ENCODE results near the gene TPCN1. TPM values are rescaled to one million over a fixed set of nuclear protein-coding genes. Genes with fewer than 3 reads are reported as not detected.

TPCN1 gene
- total RNA-seq, 4 donors from 2014 or later = 85.1 to 1,315 (median 121) TPM

DNA sequence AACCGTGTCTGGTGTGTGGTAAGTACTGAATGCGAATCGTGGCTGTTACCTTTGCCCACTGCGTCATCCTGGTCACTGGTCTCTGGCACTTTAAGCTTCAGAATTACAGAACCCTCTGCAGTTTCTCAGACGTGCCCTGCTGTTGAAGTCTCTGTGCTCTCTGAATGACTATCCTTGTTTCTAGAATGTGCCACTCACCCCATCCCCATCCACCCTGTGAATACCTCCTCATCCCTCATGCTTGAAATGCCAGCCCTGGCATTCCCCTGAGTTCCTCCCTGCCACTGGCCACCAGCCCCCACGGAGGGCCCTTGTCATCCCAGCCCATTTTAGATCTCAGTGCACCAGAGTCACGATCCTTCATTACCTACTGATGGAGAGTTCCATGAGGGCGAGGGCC lies 21.3 kb downstream of the TPCN1 start:
- intact Hi-C loops (cut with DNase I; ENCODE audit: low total_unique reads) (no loop called here), in situ Hi-C loops (cut with MboI; ENCODE audit: low pct_ligation_motif_present in 1 of 4, low pct_unique_long_range_greater_than_20kb in 1 of 4, low sequenced_read_pairs in 3 of 4) (no loop called here)
- Histone ChIP-seq H3K27ac (peak overlapping the region; percentile 92 to 95 (median 93)), H3K27me3 (no peaks in the 10 kb centered on the region), H3K4me1 (peaks cover 50 to 98% (median 93%) of the 10 kb centered on the region in 4 donors), H3K4me3 (no peak overlapping the region), H3K36me3 (no peaks in the 10 kb centered on the region), H3K9me3 (no peaks in the 10 kb centered on the region)
- DNase-seq = no peak
- 82 to 100% methylated on average over 4 to 8 of the region's 8 CpGs for WGBS, 2 donors (ENCODE audit: low coverage in 1 of 2)
- TF ChIP-seq, protein P1, sequence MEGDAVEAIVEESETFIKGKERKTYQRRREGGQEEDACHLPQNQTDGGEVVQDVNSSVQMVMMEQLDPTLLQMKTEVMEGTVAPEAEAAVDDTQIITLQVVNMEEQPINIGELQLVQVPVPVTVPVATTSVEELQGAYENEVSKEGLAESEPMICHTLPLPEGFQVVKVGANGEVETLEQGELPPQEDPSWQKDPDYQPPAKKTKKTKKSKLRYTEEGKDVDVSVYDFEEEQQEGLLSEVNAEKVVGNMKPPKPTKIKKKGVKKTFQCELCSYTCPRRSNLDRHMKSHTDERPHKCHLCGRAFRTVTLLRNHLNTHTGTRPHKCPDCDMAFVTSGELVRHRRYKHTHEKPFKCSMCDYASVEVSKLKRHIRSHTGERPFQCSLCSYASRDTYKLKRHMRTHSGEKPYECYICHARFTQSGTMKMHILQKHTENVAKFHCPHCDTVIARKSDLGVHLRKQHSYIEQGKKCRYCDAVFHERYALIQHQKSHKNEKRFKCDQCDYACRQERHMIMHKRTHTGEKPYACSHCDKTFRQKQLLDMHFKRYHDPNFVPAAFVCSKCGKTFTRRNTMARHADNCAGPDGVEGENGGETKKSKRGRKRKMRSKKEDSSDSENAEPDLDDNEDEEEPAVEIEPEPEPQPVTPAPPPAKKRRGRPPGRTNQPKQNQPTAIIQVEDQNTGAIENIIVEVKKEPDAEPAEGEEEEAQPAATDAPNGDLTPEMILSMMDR (IDR thresholded peaks at IDR 0.05) = no peak

DNA sequence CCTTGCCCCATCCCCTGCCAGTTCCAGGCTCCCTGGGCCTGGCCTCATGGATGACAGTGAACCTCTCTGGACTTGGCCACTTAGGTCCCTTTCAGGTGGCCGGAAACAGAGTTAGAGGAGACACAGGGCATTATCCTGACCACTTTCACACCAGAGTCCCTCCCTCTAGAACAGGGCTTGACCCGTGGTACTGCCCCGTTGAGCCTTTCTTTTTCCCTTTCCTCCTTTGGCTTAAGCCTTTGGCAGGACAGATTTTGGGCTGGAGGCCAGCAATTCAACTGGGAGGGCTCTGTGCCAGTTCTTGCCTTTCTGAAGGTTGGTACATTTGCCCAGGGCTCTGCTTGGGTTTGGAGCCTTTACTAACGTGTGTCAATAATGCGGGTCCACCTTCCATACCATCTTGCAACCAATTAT lies 22.8 kb downstream of the TPCN1 start:
- Histone ChIP-seq H3K27me3 (no peaks in the 10 kb centered on the region), H3K9me3 (no peaks in the 10 kb centered on the region), H3K36me3 (no peaks in the 10 kb centered on the region), H3K27ac (peak overlapping the region; percentile 92 to 95 (median 93)), H3K4me1 (peaks cover 50 to 83% (median 80%) of the 10 kb centered on the region in 4 donors), H3K4me3 (no peak overlapping the region)
- TF ChIP-seq POLR2AphosphoS5 (IDR thresholded peaks at IDR 0.05) (peak in 2 of 3 donors; percentile 29 to 37), POLR2A (IDR thresholded peaks at IDR 0.05) (no peak)
- intact Hi-C loops (cut with DNase I; ENCODE audit: low total_unique reads) = no loop called here
- 41 to 67% methylated on average over 1 to 5 of the region's 5 CpGs for WGBS, 2 donors (ENCODE audit: low coverage in 1 of 2)
- peak; percentile 85 for DNase-seq
- in situ Hi-C loops (cut with MboI; ENCODE audit: low pct_ligation_motif_present in 1 of 4, low pct_unique_long_range_greater_than_20kb in 1 of 4, low sequenced_read_pairs in 3 of 4) = no loop called here

DNA sequence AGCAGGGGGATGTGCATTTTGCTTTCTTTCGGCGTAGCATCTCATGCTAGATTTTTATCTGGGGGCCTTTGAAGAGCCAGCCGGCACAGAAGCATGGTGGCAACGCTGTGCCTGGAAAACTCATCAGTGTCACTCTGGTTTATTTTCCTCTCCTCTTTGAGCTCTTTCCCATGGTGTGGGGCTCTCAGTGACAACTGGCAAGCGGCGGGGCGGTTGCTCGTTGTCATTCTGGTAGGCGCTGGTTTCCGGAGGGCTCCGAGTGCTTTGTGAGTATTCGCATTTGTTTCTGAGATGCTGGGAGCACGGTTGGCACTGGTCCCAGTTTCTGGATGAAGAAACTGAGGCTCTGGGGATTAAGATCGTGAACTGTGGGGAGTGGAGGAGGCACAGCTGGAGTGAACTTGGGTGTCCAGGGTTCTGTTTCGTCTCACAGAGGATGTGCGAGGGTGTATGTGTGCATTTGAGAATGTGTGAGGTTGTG lies 23.3 kb downstream of the TPCN1 start:
- H3K9me3 ChIP-seq = no peaks in the 10 kb centered on the region
- peak overlapping the region; percentile 92 to 95 (median 93) for H3K27ac ChIP-seq
- no peaks in the 10 kb centered on the region for H3K36me3 ChIP-seq
- peaks cover 48 to 79% (median 76%) of the 10 kb centered on the region in 4 donors for H3K4me1 ChIP-seq
- intact Hi-C loops (cut with DNase I; ENCODE audit: low total_unique reads) (no loop called here), in situ Hi-C loops (cut with MboI; ENCODE audit: low pct_ligation_motif_present in 1 of 4, low pct_unique_long_range_greater_than_20kb in 1 of 4, low sequenced_read_pairs in 3 of 4) (no loop called here)
- H3K27me3 ChIP-seq = no peaks in the 10 kb centered on the region
- no peak overlapping the region for H3K4me3 ChIP-seq
- WGBS, 2 donors (ENCODE audit: low coverage in 1 of 2) = 70 to 85% methylated on average over 11 to 16 of the region's 16 CpGs
- no peak for DNase-seq
- TF ChIP-seq, protein P1 (IDR thresholded peaks at IDR 0.05) = no peak
- TF ChIP-seq POLR2AphosphoS5 (IDR thresholded peaks at IDR 0.05) (no peak), POLR2A (IDR thresholded peaks at IDR 0.05) (no peak), EP300 (IDR thresholded peaks at IDR 0.05; ENCODE audit: low read depth) (no peak)

DNA sequence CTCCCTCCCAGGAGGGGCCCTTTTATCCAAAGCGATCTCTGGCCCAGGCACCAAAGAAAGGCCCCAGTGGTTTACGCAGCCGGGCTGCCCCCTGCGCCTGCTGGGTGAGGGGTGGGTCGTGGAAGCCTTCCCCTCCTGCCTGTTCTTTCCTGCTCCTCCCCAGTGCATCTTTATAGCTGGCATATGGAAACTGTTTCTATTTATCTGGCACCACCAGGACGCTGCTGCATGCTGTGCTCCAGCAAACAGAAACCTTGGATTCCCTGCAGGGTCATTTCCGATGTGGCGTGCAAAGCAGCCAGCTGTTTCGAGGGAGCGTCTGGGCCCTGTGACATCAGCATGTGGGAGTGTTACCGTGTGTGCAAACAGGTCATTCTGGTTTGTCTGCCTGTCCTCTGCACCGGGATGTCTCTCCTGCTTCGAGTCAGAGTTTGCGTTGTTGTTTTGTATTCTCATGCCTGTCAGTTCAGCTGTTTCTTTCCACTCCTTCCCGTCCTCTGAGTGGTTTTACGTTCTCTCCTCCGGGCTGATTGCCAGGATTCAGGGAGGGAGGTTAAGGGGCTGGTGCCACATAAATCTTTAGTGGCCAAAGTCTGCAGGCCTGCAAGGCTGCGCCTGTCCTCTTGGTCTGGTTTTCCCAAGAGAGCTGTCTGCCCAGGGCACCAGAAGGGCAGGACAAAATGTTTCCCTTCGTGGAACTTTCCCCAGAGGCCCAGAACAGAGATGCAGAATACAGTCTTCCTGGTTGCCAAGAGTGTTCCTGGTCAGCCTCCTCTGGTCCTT lies 24.6 kb downstream of the TPCN1 start:
- H3K27me3 ChIP-seq = no peaks in the 10 kb centered on the region
- H3K4me3 ChIP-seq = peak overlapping the region in 1 of 4 donors; percentile 21
- peak; percentile 90 for DNase-seq
- TF ChIP-seq, protein P1 (IDR thresholded peaks at IDR 0.05) = peak in 3 of 5 experiments; percentile 2 to 42 (median 28)
- TF ChIP-seq EP300 (IDR thresholded peaks at IDR 0.05; ENCODE audit: low read depth) = peak; percentile 74
- TF ChIP-seq POLR2AphosphoS5 (IDR thresholded peaks at IDR 0.05) = peak; percentile 82 to 93 (median 91)
- TF ChIP-seq POLR2A (IDR thresholded peaks at IDR 0.05) = peak; percentile 62
- peak overlapping the region; percentile 92 to 95 (median 93) for H3K27ac ChIP-seq
- WGBS, 2 donors (ENCODE audit: low coverage in 1 of 2) = 22 to 23% methylated on average over 4 to 19 of the region's 19 CpGs
- H3K4me1 ChIP-seq = peaks cover 43 to 65% (median 63%) of the 10 kb centered on the region in 4 donors
- in situ Hi-C loops (cut with MboI; ENCODE audit: low pct_ligation_motif_present in 1 of 4, low pct_unique_long_range_greater_than_20kb in 1 of 4, low sequenced_read_pairs in 3 of 4) (no loop called here), intact Hi-C loops (cut with DNase I; ENCODE audit: low total_unique reads) (no loop called here)
- H3K36me3 ChIP-seq = no peaks in the 10 kb centered on the region
- no peaks in the 10 kb centered on the region for H3K9me3 ChIP-seq

Measured in transverse colon (tissue), 4 donors.